ENCODE results near the gene RCC2. TPM values are rescaled to one million over a fixed set of nuclear protein-coding genes. Genes with fewer than 3 reads are reported as not detected.

RCC2 gene
- total RNA-seq, 1 donor from 2014 or later, result 196 TPM

GRCh38 chr1:17425806-17426600, 13.5 kb downstream of the RCC2 start:
- H3K9me3 Mint-ChIP-seq (ENCODE audit: low read depth), result no peaks in the 10 kb centered on the region
- peak overlapping the region; percentile 86 for H3K27ac Mint-ChIP-seq
- H3K4me3 Mint-ChIP-seq (ENCODE audit: low read depth), result no peak overlapping the region
- no peaks in the 10 kb centered on the region for H3K27me3 Mint-ChIP-seq
- peaks cover 37% of the 10 kb centered on the region for H3K36me3 Mint-ChIP-seq (ENCODE audit: insufficient read depth)
- no peak for DNase-seq (ENCODE audit: low spot score, unreplicated experiment)
- no peak for TF ChIP-seq CTCF (IDR thresholded peaks at IDR 0.05; ENCODE audit: unreplicated experiment)
- H3K4me1 Mint-ChIP-seq (ENCODE audit: low read depth), result peaks cover 6% of the 10 kb centered on the region

GRCh38 chr1:17423781-17424245, 15.7 kb downstream of the RCC2 start:
- TF ChIP-seq CTCF (IDR thresholded peaks at IDR 0.05; ENCODE audit: unreplicated experiment), result no peak
- Mint-ChIP-seq H3K27me3 (no peaks in the 10 kb centered on the region), H3K9me3 (ENCODE audit: low read depth) (no peaks in the 10 kb centered on the region), H3K4me1 (ENCODE audit: low read depth) (peaks cover 2% of the 10 kb centered on the region), H3K27ac (peak overlapping the region; percentile 16), H3K36me3 (ENCODE audit: insufficient read depth) (peaks cover 44% of the 10 kb centered on the region), H3K4me3 (ENCODE audit: low read depth) (no peak overlapping the region)
- no peak for DNase-seq (ENCODE audit: low spot score, unreplicated experiment)

GRCh38 chr1:17422461-17422860, 17.0 kb downstream of the RCC2 start:
- TF ChIP-seq CTCF (IDR thresholded peaks at IDR 0.05; ENCODE audit: unreplicated experiment), result no peak
- H3K27ac Mint-ChIP-seq, result peak overlapping the region; percentile 45
- H3K4me1 Mint-ChIP-seq (ENCODE audit: low read depth), result peaks cover 2% of the 10 kb centered on the region
- no peak for DNase-seq (ENCODE audit: low spot score, unreplicated experiment)
- peaks cover 44% of the 10 kb centered on the region for H3K36me3 Mint-ChIP-seq (ENCODE audit: insufficient read depth)
- no peak overlapping the region for H3K4me3 Mint-ChIP-seq (ENCODE audit: low read depth)
- H3K27me3 Mint-ChIP-seq, result no peaks in the 10 kb centered on the region
- H3K9me3 Mint-ChIP-seq (ENCODE audit: low read depth), result no peaks in the 10 kb centered on the region

- no peaks in the 10 kb centered on the region for H3K27me3 Mint-ChIP-seq
These were observed 19.0 kb downstream of the RCC2 start for GRCh38 chr1:17420391-17420918.

More at GRCh38 chr1:17420391-17420918, 19.0 kb downstream of the RCC2 start:
- TF ChIP-seq CTCF (IDR thresholded peaks at IDR 0.05; ENCODE audit: unreplicated experiment), result no peak
- Mint-ChIP-seq H3K36me3 (ENCODE audit: insufficient read depth) (peaks cover 49% of the 10 kb centered on the region), H3K9me3 (ENCODE audit: low read depth) (no peaks in the 10 kb centered on the region), H3K4me3 (ENCODE audit: low read depth) (no peak overlapping the region), H3K4me1 (ENCODE audit: low read depth) (peaks cover 2% of the 10 kb centered on the region), H3K27ac (no peak overlapping the region)
- no peak for DNase-seq (ENCODE audit: low spot score, unreplicated experiment)

All from progenitor cell of endocrine pancreas (in vitro differentiated cells).